Measurements from ENCODE around the gene LYZ. TPM values are rescaled to one million over a fixed set of nuclear protein-coding genes. Genes with fewer than 3 reads are reported as not detected.

LYZ gene
- total RNA-seq, 1 experiment from 2014 or later = 1.3 TPM

GRCh38 chr12:69359531-69360347 lies 11.6 kb downstream of the LYZ start, which contains the start of gene YEATS4:
Gene YEATS4, plus strand, starts transcription at chr12:69359743. Its CDS starts 230 bp downstream, at chr12:69359973.
- DNase-seq (ENCODE audit: low read depth, low spot score) (peak; percentile 90), ATAC-seq (peak; percentile 89)
- H3K27me3 ChIP-seq (ENCODE audit: insufficient read depth, low read length) = no peaks in the 10 kb centered on the region
- BruUV-seq (replicated peaks) = TSS peak; percentile 94
- H3K79me2 ChIP-seq (ENCODE audit: insufficient read depth, low read length) = peaks cover 43% of the 10 kb centered on the region
- peak within 1 kb of the TSS; percentile 99 for H3K27ac ChIP-seq (ENCODE audit: low read depth, low read length)
- H4K20me1 ChIP-seq (ENCODE audit: insufficient read depth) = no peaks in the 10 kb centered on the region
- no peaks in the 10 kb centered on the region for H3K9me2 ChIP-seq (ENCODE audit: insufficient read depth)
- ChIA-PET POLR2A (no interaction called here), RAD21 (ENCODE audit: low non-redundant PET in 1 of 2, low total read pairs in 2 of 2, uncharacterized antibody in 2 of 2, unreplicated experiment in 2 of 2) (no interaction called here), CTCF (interaction anchor here (1.9 kb wide), 1 partner anchor 210 kb away, joined by 21 read pairs; no protein-coding TSS in a partner anchor)
- H2AFZ ChIP-seq (ENCODE audit: low read depth, low read length, poor library complexity, severe bottlenecking) = peak within 1 kb of the TSS; percentile 63
- intact Hi-C loops (cut with micrococcal nuclease) = loop anchor here (10.0 kb wide), 2 partner anchors 205 to 515 kb away; no protein-coding TSS in a partner anchor
- H3K36me3 ChIP-seq (ENCODE audit: control insufficient read depth in 1 of 2, insufficient read depth in 2 of 2, low read length in 2 of 2) = peaks cover 6 to 10% of the 10 kb centered on the region in 2 experiments; a peak in 2 of 4 replicates
- peaks cover 5 to 24% of the 10 kb centered on the region in 2 experiments; a peak in 3 of 4 replicates for H3K4me1 ChIP-seq (ENCODE audit: control insufficient read depth in 1 of 2, insufficient read depth in 2 of 2, low read length in 2 of 2)
- H3K4me3 ChIP-seq (replicated peaks in 1 of 2; ENCODE audit: low read depth in 1 of 2, low read length in 2 of 2) = peak within 1 kb of the TSS; percentile 56 to 63
- H3K9ac ChIP-seq (ENCODE audit: low read length) = peak within 1 kb of the TSS; percentile 79
- peak within 1 kb of the TSS; percentile 87 for H3K4me2 ChIP-seq (ENCODE audit: low read length)
- no peaks in the 10 kb centered on the region for H3K9me3 ChIP-seq (ENCODE audit: control insufficient read depth in 1 of 2, insufficient read depth in 1 of 2, low read depth in 1 of 2, low read length in 2 of 2)
- no peak for TF ChIP-seq EZH2 (IDR thresholded peaks at IDR 0.05)
- TF ChIP-seq CTCF (IDR thresholded peaks at IDR 0.05 in 2 of 3, conservative IDR thresholded peaks at IDR 0.05 in 1 of 3; ENCODE audit: borderline replicate concordance in 1 of 3, insufficient read depth in 1 of 3, low read depth in 2 of 3, low read length in 2 of 3) = no peak
- TF ChIP-seq ZFX (IDR thresholded peaks at IDR 0.05) = peak; percentile 91
- TF ChIP-seq FOSL1 (IDR thresholded peaks at IDR 0.05; ENCODE audit: low read depth) = no peak
- no peak; the same call in 1 of the 2 replicates for TF ChIP-seq ATF3 (IDR thresholded peaks at IDR 0.05)
- no peak for TF ChIP-seq EZH2phosphoT487 (IDR thresholded peaks at IDR 0.05; ENCODE audit: borderline replicate concordance)
- TF ChIP-seq ZBTB33 (IDR thresholded peaks at IDR 0.05; ENCODE audit: extremely low read depth, insufficient replicate concordance, low read length) = no peak
- no peak; the same call in 1 of the 2 replicates for TF ChIP-seq CBX3 (IDR thresholded peaks at IDR 0.05; ENCODE audit: low read depth)
- TF ChIP-seq MAX (IDR thresholded peaks at IDR 0.05) = peak; percentile 78
- peak; percentile 45; the same call in 1 of the 2 replicates for TF ChIP-seq SP1 (IDR thresholded peaks at IDR 0.05; ENCODE audit: low read depth)
- TF ChIP-seq ZNF274 (IDR thresholded peaks at IDR 0.05; ENCODE audit: low read depth, low read length) = no peak
- no peak for TF ChIP-seq CEBPB (IDR thresholded peaks at IDR 0.05; ENCODE audit: low read depth)
- no peak for TF ChIP-seq TCF7L2 (IDR thresholded peaks at IDR 0.05; ENCODE audit: borderline replicate concordance, extremely low read depth, insufficient read depth, insufficient read length)
- TF ChIP-seq POLR2AphosphoS5 (IDR thresholded peaks at IDR 0.05; ENCODE audit: low read depth, low read length) = peak; percentile 62
- peak; percentile 81 for TF ChIP-seq SRF (IDR thresholded peaks at IDR 0.05; ENCODE audit: low read depth)
- TF ChIP-seq YY1 (IDR thresholded peaks at IDR 0.05; ENCODE audit: extremely low read depth, insufficient replicate concordance, low read depth, low read length) = peak; percentile 24
- peak; percentile 24 for TF ChIP-seq POLR2A (IDR thresholded peaks at IDR 0.05; ENCODE audit: borderline replicate concordance, extremely low read depth, insufficient read depth, insufficient read length)
- peak; percentile 75 for TF ChIP-seq EGR1 (IDR thresholded peaks at IDR 0.05; ENCODE audit: low read depth)
- TF ChIP-seq JUND (IDR thresholded peaks at IDR 0.05) = no peak
